ENCODE measurements around the gene DHX58.

The DHX58 gene

GRCh38 chr17:42055496-42055895 is 57.0 kb downstream of the DHX58 start:
- DNase-seq (ENCODE audit: low read depth in 2 of 2): no peak

GRCh38 chr17:42055027-42055426 is 57.5 kb downstream of the DHX58 start:
- no peak for DNase-seq (ENCODE audit: low read depth in 2 of 2)

DNA sequence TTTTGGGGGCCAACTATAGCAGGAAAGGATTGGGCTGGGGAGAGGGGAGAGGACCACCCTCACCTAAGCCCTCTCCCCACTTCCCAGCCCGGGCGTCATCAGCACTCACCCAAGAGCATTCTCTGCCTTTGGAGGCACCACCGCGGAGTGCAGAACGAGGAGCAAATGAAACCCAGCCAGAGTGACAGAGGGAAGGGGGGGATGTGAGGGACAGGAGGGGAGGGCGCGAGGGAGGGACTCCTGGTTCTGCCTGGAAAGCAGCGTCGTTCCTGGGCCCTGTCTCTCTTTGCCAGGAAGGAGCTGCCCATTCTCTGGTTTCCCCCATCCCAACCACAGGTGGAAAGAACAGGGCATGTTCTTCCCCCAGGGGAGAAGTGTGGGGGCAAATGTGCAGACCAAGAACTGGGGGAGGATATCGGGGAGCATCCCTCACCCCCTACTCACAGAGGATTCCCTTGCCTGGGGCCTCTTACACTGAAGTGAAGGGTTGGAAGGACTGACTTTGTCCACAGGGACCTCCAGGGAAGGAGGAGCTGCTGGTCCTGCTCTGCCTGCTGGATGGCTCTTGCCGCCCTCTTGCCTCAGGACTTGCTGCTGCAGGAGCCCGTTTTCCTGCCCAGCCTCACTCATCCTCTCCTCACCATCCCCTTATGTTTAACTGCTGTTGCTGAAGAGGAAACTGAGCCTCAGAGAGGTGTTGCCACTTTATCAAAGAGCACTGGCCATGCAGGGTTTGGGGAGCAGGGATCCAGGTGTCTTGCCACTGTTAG is 58.6 kb downstream of the DHX58 start:
- DNase-seq (ENCODE audit: low read depth in 2 of 2): no peak

DNA sequence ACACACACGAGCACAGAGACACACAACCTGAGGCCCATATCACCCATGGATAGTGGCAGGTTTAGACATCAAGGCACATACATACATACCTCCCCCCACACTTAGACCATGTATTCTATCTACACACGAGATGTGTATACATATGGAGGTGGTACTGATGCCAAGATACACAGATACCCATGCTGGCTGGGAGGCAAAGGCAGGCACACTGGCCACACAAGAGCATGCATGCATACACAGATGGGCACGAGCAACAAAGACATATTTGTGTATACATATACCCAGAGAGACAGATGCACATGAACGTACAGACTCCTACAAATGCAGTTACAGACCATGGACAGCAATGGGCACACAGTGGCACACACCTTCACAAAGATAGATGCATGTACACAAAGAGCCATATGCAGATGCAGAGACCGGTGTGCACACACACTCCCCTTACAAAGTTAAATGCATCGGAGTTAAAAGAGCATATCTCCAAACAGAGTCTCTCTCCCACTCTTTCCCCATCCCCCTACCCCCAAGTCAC is 60.1 kb downstream of the DHX58 start:
- no peak for DNase-seq (ENCODE audit: low read depth in 2 of 2)

DNA sequence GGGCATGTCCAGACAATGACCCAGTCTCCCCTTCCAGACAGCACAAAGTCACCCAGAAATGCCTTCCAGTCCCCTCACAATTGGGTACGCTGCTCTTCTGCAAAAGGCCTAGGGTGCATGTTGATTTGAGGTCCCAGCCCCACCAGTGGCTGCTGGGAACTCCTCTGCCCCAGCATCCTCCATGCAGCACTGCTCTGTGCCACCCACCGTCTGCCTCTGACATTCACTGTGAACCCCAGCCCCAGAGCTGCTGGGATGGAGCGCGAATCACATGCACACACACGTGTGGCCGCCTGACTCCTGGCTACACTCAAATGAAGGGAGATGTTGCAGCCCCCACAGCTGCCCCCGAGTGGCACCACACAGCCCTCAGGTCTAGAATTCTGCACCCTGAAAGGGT is 60.9 kb downstream of the DHX58 start:
- no peak for DNase-seq (ENCODE audit: low read depth in 2 of 2)
